Small intestine (tissue), 7 donors: Measurements from ENCODE around the gene MRPS33. TPM values are rescaled to one million over a fixed set of nuclear protein-coding genes. Genes with fewer than 3 reads are reported as not detected.
"Not testable (repeated sequence)": the region's sequence is repeated elsewhere in the genome, so short reads cannot be mapped to it uniquely, and the experiment has no call there.

ENCODE experiments used
- DNase-seq, 2 donors: peaks; one replicate each; pipeline versions ENCODE4 v3.0.0 to v3.0.0-alpha.2; 2013
- FAIRE-seq: peaks from 2 replicates; lab custom pipeline; 2012; peaks lifted over from hg19 to GRCh38; lab: Jason Lieb, UNC
- H3K27ac ChIP-seq, 3 donors: one replicate each; pipeline ENCODE4 v1.5.1; 2013; ENCODE audit warnings: low read length in 2 of 3, mild to moderate bottlenecking in 2 of 3, control low read depth in 1 of 3, inconsistent platforms in 1 of 3, low read depth in 1 of 3, moderate library complexity in 1 of 3
- H3K27me3 ChIP-seq, 3 donors: one replicate each; pipeline ENCODE4 v1.6.1; 2013; ENCODE audit warnings: low read length in 3 of 3, inconsistent platforms in 1 of 3; ENCODE audit not compliant: control insufficient read depth in 3 of 3, insufficient read depth in 3 of 3
- H3K36me3 ChIP-seq, 3 donors: one replicate each; pipeline ENCODE4 v1.6.1; 2013; ENCODE audit warnings: low read length in 3 of 3, inconsistent platforms in 1 of 3, low read depth in 1 of 3, mild to moderate bottlenecking in 1 of 3, moderate library complexity in 1 of 3; ENCODE audit not compliant: control insufficient read depth in 3 of 3, insufficient read depth in 2 of 3
- H3K4me1 ChIP-seq, 3 donors: one replicate each; pipeline ENCODE4 v1.6.1; 2013; ENCODE audit warnings: low read length in 2 of 3, inconsistent platforms in 1 of 3, low read depth in 1 of 3, mild to moderate bottlenecking in 1 of 3, moderate library complexity in 1 of 3; ENCODE audit not compliant: control insufficient read depth in 3 of 3, insufficient read depth in 2 of 3
- H3K4me3 ChIP-seq, 3 donors: one replicate each; pipeline ENCODE4 v1.5.1; 2013; ENCODE audit warnings: low read length in 3 of 3, control low read depth in 1 of 3, inconsistent platforms in 1 of 3, low read depth in 1 of 3, mild to moderate bottlenecking in 1 of 3, moderate library complexity in 1 of 3
- H3K9me3 ChIP-seq, 2 donors: one replicate each; pipeline ENCODE4 v1.6.1; 2013; ENCODE audit warnings: low read depth in 1 of 2, low read length in 1 of 2; ENCODE audit not compliant: control insufficient read depth in 2 of 2, insufficient read depth in 1 of 2
- WGBS, 3 donors: extraction: QIAGEN DNeasy Blood & Tissue Kit; methylation state at CpG; one replicate each; pipeline ENCODE4 v1.1.7; 2013; 5-methylcytosine and 5-hydroxymethylcytosine counted together
- polyA plus RNA-seq, 4 donors: library from polyadenylated mRNA; stranded (reverse) in 3 of 4; unstranded in 1 of 4; fragments of 200-250 nt in 3 of 4; fragments of 120-200 nt in 1 of 4; gene quantifications; one replicate each; pipeline versions ENCODE4 v1.2.1 to v1.2.3, GENCODE V29; 2013
- donor health status: healthy with polysubstance abuse.
- donor health status: control.
- donor health status: control.
- donor health status: Bipolar disorder and iron deficiency.
- donor health status: healthy.

The MRPS33 gene
- polyA plus RNA-seq, 4 donors = 82.1 to 119 (median 104) TPM

GRCh38 chr7:140956997-140957396, 57.8 kb downstream of the MRPS33 start:
- H3K27ac ChIP-seq, DNase-seq, H3K4me1 ChIP-seq, H3K36me3 ChIP-seq, FAIRE-seq, H3K4me3 ChIP-seq, H3K27me3 ChIP-seq: not testable (repeated sequence)
- H3K9me3 ChIP-seq = peaks cover 0 to 20% of the 10 kb centered on the region in 2 donors
- 94 to 98% (median 95%) methylated on average over 23 to 25 of the region's 25 CpGs for WGBS, 3 donors

Other genes with a start within 250 kb of the MRPS33 start
- 10 to 100 TPM in 1 of 4 donors, 1 to 10 TPM in 3; 1.6 to 27.2 (median 4.3) TPM for gene BRAF, start 90.0 kb downstream of the MRPS33 start, polyA plus RNA-seq
- gene TMEM178B, start 59.1 kb upstream of the MRPS33 start, polyA plus RNA-seq = under 1 TPM in 2 of 4 donors, not detected in 2; 0.30 to 0.69 TPM